Uterus (tissue), 4 donors: ENCODE results near the gene MEIS1. TPM values are rescaled to one million over a fixed set of nuclear protein-coding genes. Genes with fewer than 3 reads are reported as not detected.

Experiments
- DNase-seq, 2 donors: peaks; one replicate each; pipeline ENCODE4 v3.0.0-alpha.2; 2019 to 2020
- H3K27ac ChIP-seq, 2 donors: fragments of 200-600 bp; sonication (generic); 1 replicate in 1 of 2; 2 replicates in 1 of 2; pipeline ENCODE4 v1.5.1; 2016 to 2018
- H3K27me3 ChIP-seq, 2 donors: fragments of 200-600 bp; sonication (generic); one replicate each; pipeline ENCODE4 v1.5.1; 2018 to 2019; ENCODE audit warnings: control low read depth in 1 of 2
- H3K36me3 ChIP-seq, 2 donors: fragments of 200-600 bp; sonication (generic); one replicate each; pipeline ENCODE4 v1.5.1; 2019; ENCODE audit warnings: control low read depth in 1 of 2
- H3K4me1 ChIP-seq, 2 donors: fragments of 200-600 bp; sonication (generic); one replicate each; pipeline ENCODE4 v1.5.1; 2018 to 2019; ENCODE audit warnings: control low read depth in 1 of 2
- H3K4me3 ChIP-seq, 2 donors: fragments of 200-600 bp; sonication (generic); 1 replicate in 1 of 2; 2 replicates in 1 of 2; pipeline ENCODE4 v1.5.1; 2018 to 2019; ENCODE audit warnings: mild to moderate bottlenecking in 1 of 2
- H3K9me3 ChIP-seq, 2 donors: fragments of 200-600 bp; sonication (generic); one replicate each; pipeline ENCODE4 v1.5.1; 2019; ENCODE audit warnings: control low read depth in 1 of 2
- POLR2A ChIP-seq, 2 donors: fragments of 450-650 bp; IDR thresholded peaks; one replicate each; pipeline ENCODE4 v1.6.1; 2016; ENCODE audit warnings: antibody characterized with exemption in 2 of 2, mild to moderate bottlenecking in 1 of 2, moderate library complexity in 1 of 2
- intact Hi-C: fragments of 100-400 bp; cut with DNase I; formaldehyde crosslinking; loops from one replicate; pipeline ENCODE4 v1.15.1; 2023; ENCODE audit warnings: low total_unique reads
- total RNA-seq, 4 donors: library from RNA; depleted of rRNA in 3 of 4; stranded (reverse); fragments of >200 nt in 3 of 4; gene quantifications; one replicate each; pipeline versions ENCODE4 v1.1.0 to v1.2.4, GENCODE V29; 2014 to 2023
- TF ChIP-seq, protein P1 (sequence below), 4 experiments: fragments of 200-600 bp in 2 of 4; fragments of 450-650 bp in 2 of 4; sonication (generic) in 2 of 4; IDR thresholded peaks; one replicate each; pipeline ENCODE4 v1.5.1; 2016 to 2019; ENCODE audit warnings: antibody characterized with exemption in 4 of 4, mild to moderate bottlenecking in 2 of 4, moderate library complexity in 1 of 4
- donor health status: DM: yes; HTN: yes; CAD: no.

The MEIS1 gene
- total RNA-seq, 4 donors from 2014 or later: 110 to 418 (median 233) TPM

- no peak for DNase-seq
- Histone ChIP-seq H3K9me3 (no peaks in the 10 kb centered on the region), H3K27ac (peak overlapping the region; percentile 96 to 100), H3K4me3 (no peak overlapping the region), H3K27me3 (no peaks in the 10 kb centered on the region), H3K4me1 (no peaks in the 10 kb centered on the region), H3K36me3 (no peaks in the 10 kb centered on the region)
- intact Hi-C loops: loop anchor here (10.0 kb wide), 1 partner anchor 1214 kb away; no protein-coding TSS in a partner anchor
- TF ChIP-seq, protein P1, sequence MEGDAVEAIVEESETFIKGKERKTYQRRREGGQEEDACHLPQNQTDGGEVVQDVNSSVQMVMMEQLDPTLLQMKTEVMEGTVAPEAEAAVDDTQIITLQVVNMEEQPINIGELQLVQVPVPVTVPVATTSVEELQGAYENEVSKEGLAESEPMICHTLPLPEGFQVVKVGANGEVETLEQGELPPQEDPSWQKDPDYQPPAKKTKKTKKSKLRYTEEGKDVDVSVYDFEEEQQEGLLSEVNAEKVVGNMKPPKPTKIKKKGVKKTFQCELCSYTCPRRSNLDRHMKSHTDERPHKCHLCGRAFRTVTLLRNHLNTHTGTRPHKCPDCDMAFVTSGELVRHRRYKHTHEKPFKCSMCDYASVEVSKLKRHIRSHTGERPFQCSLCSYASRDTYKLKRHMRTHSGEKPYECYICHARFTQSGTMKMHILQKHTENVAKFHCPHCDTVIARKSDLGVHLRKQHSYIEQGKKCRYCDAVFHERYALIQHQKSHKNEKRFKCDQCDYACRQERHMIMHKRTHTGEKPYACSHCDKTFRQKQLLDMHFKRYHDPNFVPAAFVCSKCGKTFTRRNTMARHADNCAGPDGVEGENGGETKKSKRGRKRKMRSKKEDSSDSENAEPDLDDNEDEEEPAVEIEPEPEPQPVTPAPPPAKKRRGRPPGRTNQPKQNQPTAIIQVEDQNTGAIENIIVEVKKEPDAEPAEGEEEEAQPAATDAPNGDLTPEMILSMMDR (IDR thresholded peaks at IDR 0.05): no peak
- no peak for TF ChIP-seq POLR2A (IDR thresholded peaks at IDR 0.05)
Measured at GRCh38 chr2:66431274-66431642, 3.7 kb upstream of the MEIS1 start.

GRCh38 chr2:66431846-66432587 lies 2.9 kb upstream of the MEIS1 start:
- peak overlapping the region; percentile 80 to 97 for H3K4me3 ChIP-seq
- intact Hi-C loops: loop anchor here (10.0 kb wide), 1 partner anchor 1213 kb away; no protein-coding TSS in a partner anchor

GRCh38 chr2:66432801-66433694 lies 1.9 kb upstream of the MEIS1 start:
- Histone ChIP-seq H3K4me3 (peak overlapping the region; percentile 80 to 97), H3K27ac (peak overlapping the region; percentile 96 to 100), H3K4me1 (no peaks in the 10 kb centered on the region), H3K9me3 (no peaks in the 10 kb centered on the region), H3K36me3 (no peaks in the 10 kb centered on the region), H3K27me3 (no peaks in the 10 kb centered on the region)
- intact Hi-C loops: loop anchor here (10.0 kb wide), 1 partner anchor 1212 kb away; no protein-coding TSS in a partner anchor
- DNase-seq: peak; percentile 94 to 96
- TF ChIP-seq POLR2A (IDR thresholded peaks at IDR 0.05): peak; percentile 65 to 85
- TF ChIP-seq, protein P1 (IDR thresholded peaks at IDR 0.05): peak in 3 of 4 experiments; percentile 16 to 33 (median 17)

More at GRCh38 chr2:66431846-66432587, 2.9 kb upstream of the MEIS1 start:
- Histone ChIP-seq H3K4me1 (no peaks in the 10 kb centered on the region), H3K9me3 (no peaks in the 10 kb centered on the region), H3K27me3 (no peaks in the 10 kb centered on the region), H3K36me3 (no peaks in the 10 kb centered on the region), H3K27ac (peak overlapping the region; percentile 96 to 100)
- TF ChIP-seq, protein P1 (IDR thresholded peaks at IDR 0.05): no peak
- TF ChIP-seq POLR2A (IDR thresholded peaks at IDR 0.05): no peak
- peak; percentile 41 to 43 for DNase-seq

GRCh38 chr2:66433695-66433944 lies 1.3 kb upstream of the MEIS1 start:
- H3K9me3 ChIP-seq: no peaks in the 10 kb centered on the region
- intact Hi-C loops: loop anchor here (10.0 kb wide), 1 partner anchor 1211 kb away; no protein-coding TSS in a partner anchor
- H3K36me3 ChIP-seq: no peaks in the 10 kb centered on the region
- H3K4me1 ChIP-seq: no peaks in the 10 kb centered on the region
- no peak for DNase-seq
- H3K4me3 ChIP-seq: peak overlapping the region; percentile 80 to 97
- no peak for TF ChIP-seq POLR2A (IDR thresholded peaks at IDR 0.05)
- TF ChIP-seq, protein P1 (IDR thresholded peaks at IDR 0.05): no peak
- H3K27me3 ChIP-seq: no peaks in the 10 kb centered on the region
- peak overlapping the region; percentile 96 to 100 for H3K27ac ChIP-seq
